PC-3 (cell line): ENCODE measurements around the gene SRPRA.

Experiments
- CTCF ChIP-seq: fragments of 300-600 bp; sonication (generic); conservative IDR thresholded peaks from 2 replicates; pipeline ENCODE4 v1.5.1; 2017; ENCODE audit warnings: antibody characterized with exemption, low read depth, mild to moderate bottlenecking, low read length
- EZH2phosphoT487 ChIP-seq: fragments of 300-600 bp; sonication (generic); IDR thresholded peaks from 2 replicates; pipeline ENCODE4 v1.6.1; 2018; ENCODE audit warnings: mild to moderate bottlenecking, antibody characterized with exemption, low read length, borderline replicate concordance

GRCh38 chr11:126268361-126268707 is 361 bp downstream of the SRPRA start:
- TF ChIP-seq CTCF (no peak), EZH2phosphoT487 (no peak)
